Keratinocyte (primary cell): Measurements from ENCODE around the gene AGFG2. TPM values are rescaled to one million over a fixed set of nuclear protein-coding genes. Genes with fewer than 3 reads are reported as not detected.

Experiments
- DNase-seq: peaks from one replicate; pipeline ENCODE4 v3.0.0-alpha.2; 2011; ENCODE audit warnings: low read depth, missing footprints, low spot score
- FAIRE-seq: peaks from 2 replicates; lab custom pipeline; 2011; peaks lifted over from hg19 to GRCh38; lab: Jason Lieb, UNC
- H2AFZ ChIP-seq: 2 replicates; pipeline ENCODE4 v1.6.0; 2012; ENCODE audit warnings: low read length, control low read depth, inconsistent platforms; ENCODE audit not compliant: control insufficient read depth
- H3K27ac ChIP-seq: 2 replicates; pipeline ENCODE4 v1.5.1; 2011; ENCODE audit warnings: low read length; ENCODE audit not compliant: control insufficient read depth, insufficient read depth
- H3K27me3 ChIP-seq: 3 replicates; pipeline ENCODE4 v1.6.0; 2011; ENCODE audit warnings: low read length; ENCODE audit not compliant: control insufficient read depth, insufficient read depth; ENCODE audit errors: extremely low read depth
- H3K36me3 ChIP-seq, 2 experiments: 2 replicates in 1 of 2; 3 replicates in 1 of 2; pipeline ENCODE4 v1.5.1; 2011; ENCODE audit warnings: low read length in 2 of 2, mild to moderate bottlenecking in 1 of 2; ENCODE audit not compliant: control insufficient read depth in 2 of 2, insufficient read depth in 2 of 2; ENCODE audit errors: extremely low read depth in 1 of 2
- H3K4me1 ChIP-seq: 3 replicates; pipeline ENCODE4 v1.5.1; 2011; ENCODE audit warnings: low read length; ENCODE audit not compliant: control insufficient read depth, insufficient read depth; ENCODE audit errors: extremely low read depth
- H3K4me2 ChIP-seq: 3 replicates; pipeline ENCODE4 v1.6.0; 2011; ENCODE audit warnings: low read depth, low read length; ENCODE audit not compliant: control insufficient read depth, insufficient read depth; ENCODE audit errors: extremely low read depth
- H3K4me3 ChIP-seq, 3 experiments: fragments of 200-600 bp in 1 of 3; sonication (generic) in 1 of 3; 2 replicates in 2 of 3; 3 replicates in 1 of 3; pipeline ENCODE4 v1.5.1; 2011 to 2016; ENCODE audit warnings: low read length in 3 of 3, mild to moderate bottlenecking in 3 of 3, control low read depth in 2 of 3, inconsistent platforms in 1 of 3, low read depth in 1 of 3, mixed read lengths in 1 of 3, mixed run types in 1 of 3, moderate library complexity in 1 of 3; ENCODE audit not compliant: control insufficient read depth in 2 of 3, insufficient read depth in 2 of 3; ENCODE audit errors: extremely low read depth in 1 of 3
- H3K79me2 ChIP-seq: 2 replicates; pipeline ENCODE4 v1.6.0; 2012; ENCODE audit warnings: low read length; ENCODE audit not compliant: control insufficient read depth, insufficient read depth
- H3K9ac ChIP-seq: 3 replicates; pipeline ENCODE4 v1.6.0; 2011; ENCODE audit warnings: low read length; ENCODE audit not compliant: control insufficient read depth, insufficient read depth; ENCODE audit errors: extremely low read depth
- H3K9me1 ChIP-seq: 3 replicates; pipeline ENCODE4 v1.6.0; 2011; ENCODE audit warnings: low read length; ENCODE audit not compliant: control insufficient read depth, insufficient read depth; ENCODE audit errors: extremely low read depth
- H3K9me3 ChIP-seq: 2 replicates; pipeline ENCODE4 v1.5.1; 2012; ENCODE audit warnings: low read depth, low read length; ENCODE audit not compliant: control insufficient read depth
- H4K20me1 ChIP-seq: 3 replicates; pipeline ENCODE4 v1.6.0; 2011; ENCODE audit warnings: low read length; ENCODE audit not compliant: control insufficient read depth, insufficient read depth; ENCODE audit errors: extremely low read depth
- CTCF ChIP-seq, 3 experiments: IDR thresholded peaks in 1 of 3; conservative IDR thresholded peaks in 1 of 3; optimal IDR thresholded peaks in 1 of 3; 2 replicates in 2 of 3; 3 replicates in 1 of 3; pipeline versions ENCODE3 to v1.5.1; 2011; ENCODE audit warnings: low read length in 3 of 3, mild to moderate bottlenecking in 3 of 3, moderate library complexity in 2 of 3, control low read depth in 1 of 3, inconsistent platforms in 1 of 3; ENCODE audit not compliant: insufficient read depth in 2 of 3; ENCODE audit errors: extremely low read depth in 1 of 3
- EZH2 ChIP-seq: IDR thresholded peaks from one replicate; pipeline ENCODE4 v1.6.1; 2012; ENCODE audit warnings: inconsistent platforms, mild to moderate bottlenecking, low read length, moderate library complexity
- dilution Hi-C: fragments of 300-500 bp; cut with MboI; formaldehyde crosslinking; loops from one replicate; pipeline ENCODE4 v1.7.0; 2020; ENCODE audit warnings: low sequenced_read_pairs; ENCODE audit not compliant: extremely low pct_ligation_motif_present
- polyA plus RNA-seq, 5 experiments: library from polyadenylated mRNA; depleted of rRNA in 3 of 5; stranded (reverse) in 3 of 5; stranded (forward) in 1 of 5; unstranded in 1 of 5; fragments of >200 nt; gene quantifications; 1 replicate in 1 of 5; 2 replicates in 3 of 5; 3 replicates in 1 of 5; pipeline versions ENCODE4 v1.2.1 to v1.2.3, GENCODE V29; 2011 to 2012; ENCODE audit warnings: missing spikeins in 2 of 5, low read depth in 1 of 5, low replicate concordance in 1 of 5

AGFG2 gene
- polyA plus RNA-seq, 1 donor (not counting 4 experiments of a cell fraction or from before 2014, with no cell fraction given), result 3.4 TPM

DNA sequence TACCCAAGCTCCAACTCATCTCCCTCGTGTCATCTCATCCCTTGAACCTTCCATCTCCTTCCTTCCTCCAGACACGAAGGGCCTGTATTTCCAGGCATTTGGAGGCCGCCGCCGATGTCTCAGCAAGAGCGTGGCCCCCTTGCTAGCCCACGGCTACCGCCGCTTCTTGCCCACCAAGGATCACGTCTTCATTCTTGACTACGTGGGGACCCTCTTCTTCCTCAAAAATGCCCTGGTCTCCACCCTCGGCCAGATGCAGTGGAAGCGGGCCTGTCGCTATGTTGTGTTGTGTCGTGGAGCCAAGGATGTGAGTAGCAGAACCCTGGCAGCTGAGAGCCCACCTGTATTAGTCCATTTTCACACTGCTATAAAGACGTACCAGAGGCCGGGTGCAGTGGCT, 52.6 kb downstream of the AGFG2 start:
- TF ChIP-seq EZH2 (no peak), CTCF (optimal IDR thresholded peaks at IDR 0.05 in 1 of 3, IDR thresholded peaks at IDR 0.05 in 1 of 3, conservative IDR thresholded peaks at IDR 0.05 in 1 of 3; ENCODE audit: extremely low read depth in 1 of 3, insufficient read depth in 2 of 3, low read length in 3 of 3) (no peak)
- no peak overlapping the region for H3K27ac ChIP-seq
- H3K9me3 ChIP-seq, result no peaks in the 10 kb centered on the region
- H3K79me2 ChIP-seq, result no peaks in the 10 kb centered on the region
- FAIRE-seq, result no peak
- H3K9me1 ChIP-seq, result no peaks in the 10 kb centered on the region
- no peak overlapping the region for H3K4me2 ChIP-seq
- no peak for DNase-seq
- dilution Hi-C loops, result no loop called here
- H3K9ac ChIP-seq, result no peak overlapping the region
- no peak overlapping the region for H3K4me3 ChIP-seq
- H2AFZ ChIP-seq, result no peak overlapping the region
- no peaks in the 10 kb centered on the region for H3K36me3 ChIP-seq
- no peaks in the 10 kb centered on the region for H4K20me1 ChIP-seq
- H3K27me3 ChIP-seq, result peaks cover 8% of the 10 kb centered on the region
- H3K4me1 ChIP-seq, result peaks cover 2% of the 10 kb centered on the region

- no peaks in the 10 kb centered on the region for H3K9me1 ChIP-seq
- no peaks in the 10 kb centered on the region for H4K20me1 ChIP-seq
- no peak overlapping the region for H3K9ac ChIP-seq
- no peaks in the 10 kb centered on the region for H3K9me3 ChIP-seq
- H3K4me3 ChIP-seq, result no peak overlapping the region
- no peaks in the 10 kb centered on the region for H3K36me3 ChIP-seq
- no peaks in the 10 kb centered on the region for H3K4me1 ChIP-seq
- no peak overlapping the region for H2AFZ ChIP-seq
- no peak for DNase-seq
- TF ChIP-seq CTCF (optimal IDR thresholded peaks at IDR 0.05 in 1 of 3, IDR thresholded peaks at IDR 0.05 in 1 of 3, conservative IDR thresholded peaks at IDR 0.05 in 1 of 3; ENCODE audit: extremely low read depth in 1 of 3, insufficient read depth in 2 of 3, low read length in 3 of 3) (no peak), EZH2 (no peak)
- dilution Hi-C loops, result no loop called here
- FAIRE-seq, result no peak
- peaks cover under 1% of the 10 kb centered on the region for H3K27me3 ChIP-seq
- H3K4me2 ChIP-seq, result no peak overlapping the region
- no peaks in the 10 kb centered on the region for H3K79me2 ChIP-seq
- no peak overlapping the region for H3K27ac ChIP-seq
These were observed 56.2 kb downstream of the AGFG2 start for GRCh38 chr7:100595188-100595587.
